Astrocyte (in vitro differentiated cells and primary cell): ENCODE data around the gene KRT36. TPM values are rescaled to one million over a fixed set of nuclear protein-coding genes. Genes with fewer than 3 reads are reported as not detected.

ENCODE experiments used
- DNase-seq: peaks from one replicate; pipeline ENCODE4 v3.0.0-alpha.2; 2010; ENCODE audit warnings: low read depth
- FAIRE-seq: peaks from 2 replicates; lab custom pipeline; 2011; peaks lifted over from hg19 to GRCh38; lab: Jason Lieb, UNC
- H2AFZ ChIP-seq: 2 replicates; pipeline ENCODE4 v1.6.0; 2012; ENCODE audit warnings: low read depth, low read length, inconsistent platforms
- H3K27ac ChIP-seq: 2 replicates; pipeline ENCODE4 v1.5.1; 2011; ENCODE audit warnings: low read depth, low read length, inconsistent platforms
- H3K27me3 ChIP-seq: 2 replicates; pipeline ENCODE4 v1.6.0; 2011; ENCODE audit warnings: low read length, inconsistent platforms; ENCODE audit not compliant: insufficient read depth
- H3K36me3 ChIP-seq: 2 replicates; pipeline ENCODE4 v1.5.1; 2011; ENCODE audit warnings: low read length, inconsistent platforms; ENCODE audit not compliant: insufficient read depth
- H3K4me1 ChIP-seq: 2 replicates; pipeline ENCODE4 v1.5.1; 2011; ENCODE audit warnings: low read length, inconsistent platforms; ENCODE audit not compliant: insufficient read depth
- H3K4me2 ChIP-seq: 2 replicates; pipeline ENCODE4 v1.6.0; 2012; ENCODE audit warnings: low read length, inconsistent platforms
- H3K4me3 ChIP-seq: 2 replicates; pipeline ENCODE4 v1.5.1; 2011; ENCODE audit warnings: low read depth, mild to moderate bottlenecking, low read length, inconsistent platforms; ENCODE audit not compliant: insufficient read depth
- H3K79me2 ChIP-seq: 2 replicates; pipeline ENCODE4 v1.6.0; 2012; ENCODE audit warnings: mild to moderate bottlenecking, low read length, inconsistent platforms; ENCODE audit not compliant: insufficient read depth
- H3K9ac ChIP-seq: 2 replicates; pipeline ENCODE4 v1.6.0; 2012; ENCODE audit warnings: mild to moderate bottlenecking, low read length, inconsistent platforms
- H3K9me3 ChIP-seq: 2 replicates; pipeline ENCODE4 v1.5.1; 2012; ENCODE audit warnings: low read depth, mild to moderate bottlenecking, low read length, inconsistent platforms; ENCODE audit not compliant: insufficient read depth
- H4K20me1 ChIP-seq: 2 replicates; pipeline ENCODE4 v1.6.0; 2012; ENCODE audit warnings: low read length, inconsistent platforms; ENCODE audit not compliant: insufficient read depth
- H3K27ac Mint-ChIP-seq: one replicate; pipeline ENCODE4 v1.8.0; 2021; ENCODE audit warnings: mild to moderate bottlenecking, mixed read lengths; ENCODE audit not compliant: unreplicated experiment
- H3K27me3 Mint-ChIP-seq: one replicate; pipeline ENCODE4 v1.8.0; 2021; ENCODE audit warnings: low read depth, mixed read lengths; ENCODE audit not compliant: unreplicated experiment
- H3K36me3 Mint-ChIP-seq: one replicate; pipeline ENCODE4 v1.8.0; 2021; ENCODE audit warnings: low read depth, mixed read lengths; ENCODE audit not compliant: unreplicated experiment
- H3K4me1 Mint-ChIP-seq: one replicate; pipeline ENCODE4 v1.8.0; 2021; ENCODE audit warnings: low read depth, mixed read lengths; ENCODE audit not compliant: unreplicated experiment
- H3K4me3 Mint-ChIP-seq: one replicate; pipeline ENCODE4 v1.8.0; 2021; ENCODE audit warnings: mild to moderate bottlenecking, moderate library complexity, mixed read lengths; ENCODE audit not compliant: unreplicated experiment
- H3K9me3 Mint-ChIP-seq: one replicate; pipeline ENCODE4 v1.8.0; 2021; ENCODE audit warnings: mild to moderate bottlenecking, mixed read lengths; ENCODE audit not compliant: unreplicated experiment
- EZH2 ChIP-seq: IDR thresholded peaks from 2 replicates; pipeline ENCODE4 v1.6.1; 2012; ENCODE audit warnings: mild to moderate bottlenecking, low read length, inconsistent platforms; ENCODE audit not compliant: insufficient read depth
- total RNA-seq: library from RNA; stranded (reverse); gene quantifications from 2 replicates; pipeline ENCODE4 v1.2.1, GENCODE V29; 2021
- TF ChIP-seq, protein P1 (sequence below): IDR thresholded peaks from 2 replicates; pipeline ENCODE4 v1.5.1; 2011; ENCODE audit warnings: low read depth, mild to moderate bottlenecking, inconsistent platforms, low read length, moderate library complexity; ENCODE audit not compliant: insufficient read depth

The KRT36 gene
- total RNA-seq, 1 donor from 2014 or later = not detected

DNA sequence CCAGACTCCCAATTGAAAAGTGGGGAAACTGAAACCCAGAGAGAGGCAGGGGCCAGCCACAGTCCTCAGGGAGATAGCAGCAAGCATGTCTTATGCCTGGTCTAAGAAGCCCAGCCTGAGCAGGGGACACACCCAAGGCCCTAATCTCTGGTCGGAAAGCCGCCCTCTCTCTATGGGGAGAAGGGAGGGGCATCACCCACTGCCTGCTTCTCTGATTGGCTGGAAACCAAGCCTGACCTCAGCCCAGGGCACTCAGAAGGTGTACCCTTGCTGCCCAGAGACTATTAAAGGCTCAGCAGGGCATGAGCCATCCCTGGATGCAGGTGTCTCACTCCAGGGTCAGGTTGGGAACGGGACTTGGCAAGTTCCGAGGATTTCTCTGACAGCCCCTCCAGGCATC lies 21.4 kb upstream of the KRT36 start:
- no peaks in the 10 kb centered on the region for H3K36me3 ChIP-seq
- Mint-ChIP-seq H3K27ac (no peak overlapping the region), H3K4me1 (no peaks in the 10 kb centered on the region), H3K27me3 (peaks cover 24% of the 10 kb centered on the region), H3K4me3 (no peak overlapping the region), H3K9me3 (peaks cover 2% of the 10 kb centered on the region), H3K36me3 (peaks cover 2% of the 10 kb centered on the region)
- FAIRE-seq (no peak), DNase-seq (no peak)
- H3K9me3 ChIP-seq = no peaks in the 10 kb centered on the region
- H3K27me3 ChIP-seq = no peaks in the 10 kb centered on the region
- H3K27ac ChIP-seq = no peak overlapping the region
- no peak overlapping the region for H2AFZ ChIP-seq
- H3K79me2 ChIP-seq = no peaks in the 10 kb centered on the region
- no peaks in the 10 kb centered on the region for H3K4me1 ChIP-seq
- no peak overlapping the region for H3K4me3 ChIP-seq
- TF ChIP-seq, protein P1, sequence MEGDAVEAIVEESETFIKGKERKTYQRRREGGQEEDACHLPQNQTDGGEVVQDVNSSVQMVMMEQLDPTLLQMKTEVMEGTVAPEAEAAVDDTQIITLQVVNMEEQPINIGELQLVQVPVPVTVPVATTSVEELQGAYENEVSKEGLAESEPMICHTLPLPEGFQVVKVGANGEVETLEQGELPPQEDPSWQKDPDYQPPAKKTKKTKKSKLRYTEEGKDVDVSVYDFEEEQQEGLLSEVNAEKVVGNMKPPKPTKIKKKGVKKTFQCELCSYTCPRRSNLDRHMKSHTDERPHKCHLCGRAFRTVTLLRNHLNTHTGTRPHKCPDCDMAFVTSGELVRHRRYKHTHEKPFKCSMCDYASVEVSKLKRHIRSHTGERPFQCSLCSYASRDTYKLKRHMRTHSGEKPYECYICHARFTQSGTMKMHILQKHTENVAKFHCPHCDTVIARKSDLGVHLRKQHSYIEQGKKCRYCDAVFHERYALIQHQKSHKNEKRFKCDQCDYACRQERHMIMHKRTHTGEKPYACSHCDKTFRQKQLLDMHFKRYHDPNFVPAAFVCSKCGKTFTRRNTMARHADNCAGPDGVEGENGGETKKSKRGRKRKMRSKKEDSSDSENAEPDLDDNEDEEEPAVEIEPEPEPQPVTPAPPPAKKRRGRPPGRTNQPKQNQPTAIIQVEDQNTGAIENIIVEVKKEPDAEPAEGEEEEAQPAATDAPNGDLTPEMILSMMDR = no peak
- TF ChIP-seq EZH2 = no peak
- no peak overlapping the region for H3K4me2 ChIP-seq
- no peak overlapping the region for H3K9ac ChIP-seq
- no peaks in the 10 kb centered on the region for H4K20me1 ChIP-seq

DNA sequence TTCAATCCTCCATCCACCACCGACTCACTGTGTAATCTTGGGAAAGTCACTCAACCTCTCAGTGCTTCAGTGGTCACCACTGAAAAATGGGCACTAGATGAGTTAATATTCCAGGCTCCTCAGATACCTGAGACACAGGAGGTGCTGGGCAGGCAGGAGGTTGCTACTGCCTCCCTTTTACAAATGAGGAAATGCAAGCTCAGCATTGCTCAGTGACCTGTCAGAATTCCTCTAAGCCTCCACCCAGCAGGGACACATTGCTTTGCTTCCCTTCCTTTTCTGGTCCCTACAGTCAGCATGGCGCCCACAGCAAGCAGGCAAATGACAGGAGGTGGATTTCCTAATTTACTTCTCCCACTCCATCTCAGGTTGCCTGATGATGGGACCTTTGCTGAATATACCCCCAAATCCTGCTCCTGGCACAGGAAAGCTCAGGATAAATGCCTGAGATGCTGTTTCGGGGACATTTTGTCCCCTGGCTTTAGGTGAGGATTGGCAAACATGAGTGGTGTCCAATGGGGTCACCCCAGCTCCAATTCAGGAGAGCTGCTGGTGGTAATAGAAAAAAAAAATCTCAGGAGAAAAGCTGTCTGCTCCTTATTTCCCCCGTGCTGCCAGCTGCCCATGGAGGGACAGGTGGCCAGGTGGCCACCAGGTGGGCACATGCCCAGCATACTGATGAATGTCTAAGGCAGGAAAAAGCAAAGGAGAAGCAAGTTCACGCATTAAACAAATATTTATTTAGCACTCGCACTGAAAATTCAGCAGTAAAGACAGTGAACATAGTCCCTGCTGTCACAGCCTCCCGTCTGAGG lies 20.7 kb upstream of the KRT36 start:
- no peak overlapping the region for H3K9ac ChIP-seq
- no peaks in the 10 kb centered on the region for H3K27me3 ChIP-seq
- TF ChIP-seq EZH2 = no peak
- TF ChIP-seq, protein P1 = no peak
- no peak overlapping the region for H2AFZ ChIP-seq
- no peaks in the 10 kb centered on the region for H3K4me1 ChIP-seq
- no peak overlapping the region for H3K4me3 ChIP-seq
- Mint-ChIP-seq H3K4me3 (no peak overlapping the region), H3K36me3 (peaks cover 2% of the 10 kb centered on the region), H3K27me3 (peaks cover 26% of the 10 kb centered on the region), H3K4me1 (no peaks in the 10 kb centered on the region), H3K9me3 (peaks cover 2% of the 10 kb centered on the region), H3K27ac (no peak overlapping the region)
- no peak for DNase-seq
- H3K4me2 ChIP-seq = no peak overlapping the region
- no peaks in the 10 kb centered on the region for H4K20me1 ChIP-seq
- FAIRE-seq = no peak
- no peak overlapping the region for H3K27ac ChIP-seq
- H3K79me2 ChIP-seq = no peaks in the 10 kb centered on the region
- no peaks in the 10 kb centered on the region for H3K9me3 ChIP-seq
- H3K36me3 ChIP-seq = no peaks in the 10 kb centered on the region

DNA sequence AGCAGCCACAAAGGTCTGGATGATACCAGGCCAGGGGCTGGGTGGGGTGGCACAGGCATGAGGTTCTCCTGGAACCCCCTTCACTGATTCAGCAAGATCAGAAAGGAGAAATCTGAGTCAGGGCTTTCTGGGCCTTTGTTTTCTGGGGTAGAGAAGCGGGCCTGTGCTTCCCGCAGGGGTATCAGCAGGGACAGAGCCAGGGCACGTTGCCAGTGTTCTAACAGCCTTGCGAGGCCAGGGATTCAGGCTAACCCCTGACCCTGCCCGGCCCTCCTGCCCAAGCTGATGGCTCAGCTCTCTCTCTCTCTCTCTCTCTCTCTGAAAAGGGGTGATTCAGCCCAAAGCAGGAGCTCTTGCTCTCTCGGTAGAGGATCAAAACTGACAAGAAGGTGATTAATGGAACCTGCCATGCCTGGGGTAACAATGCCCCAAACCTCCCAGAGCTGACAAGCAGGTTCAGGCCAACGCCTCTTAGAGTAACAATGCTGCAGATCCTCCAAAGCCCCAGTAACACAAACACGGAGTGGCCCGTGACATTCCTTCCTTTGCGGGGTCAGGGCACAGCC lies 17.7 kb upstream of the KRT36 start:
- no peaks in the 10 kb centered on the region for H3K36me3 ChIP-seq
- no peak overlapping the region for H3K27ac ChIP-seq
- no peak overlapping the region for H3K27ac Mint-ChIP-seq
- peaks cover 2% of the 10 kb centered on the region for H3K36me3 Mint-ChIP-seq
- no peaks in the 10 kb centered on the region for H3K4me1 ChIP-seq
- no peak overlapping the region for H3K4me3 Mint-ChIP-seq
- no peak overlapping the region for H2AFZ ChIP-seq
- H3K4me2 ChIP-seq = no peak overlapping the region
- no peaks in the 10 kb centered on the region for H3K27me3 ChIP-seq
- no peak overlapping the region for H3K4me3 ChIP-seq
- H3K9me3 ChIP-seq = no peaks in the 10 kb centered on the region
- H3K9me3 Mint-ChIP-seq = no peaks in the 10 kb centered on the region
- DNase-seq (no peak), FAIRE-seq (no peak)
- no peak overlapping the region for H3K9ac ChIP-seq
- no peak for TF ChIP-seq EZH2
- TF ChIP-seq, protein P1 = no peak
- no peaks in the 10 kb centered on the region for H4K20me1 ChIP-seq
- H3K79me2 ChIP-seq = no peaks in the 10 kb centered on the region
- H3K27me3 Mint-ChIP-seq = peaks cover 26% of the 10 kb centered on the region
- no peaks in the 10 kb centered on the region for H3K4me1 Mint-ChIP-seq
